Measurements from ENCODE around the gene FXYD5. TPM values are rescaled to one million over a fixed set of nuclear protein-coding genes. Genes with fewer than 3 reads are reported as not detected.

Gene FXYD5
- total and polyA plus RNA-seq, 8 donors = 2.6 to 101 (median 16.8) TPM

- Histone ChIP-seq H3K36me3 (no peaks in the 10 kb centered on the region), H3K4me1 (no peaks in the 10 kb centered on the region), H3K9me3 (no peaks in the 10 kb centered on the region), H3K27ac (no peak overlapping the region), H3K4me3 (peak overlapping the region in 1 of 4 donors; percentile 58), H3K27me3 (peaks cover 0 to 11% (median 0%) of the 10 kb centered on the region in 4 donors)
- ATAC-seq = no peak
- intact Hi-C loops (cut with DNase I) = no loop called here
- FAIRE-seq = no peak
- no peak for TF ChIP-seq CTCF (IDR thresholded peaks at IDR 0.05)
- no peak for DNase-seq
- 69 to 71% methylated on average over 6 of the region's 6 CpGs for WGBS, 2 donors
Observed at GRCh38 chr19:35155981-35156672, 1.6 kb downstream of the FXYD5 start.

DNA sequence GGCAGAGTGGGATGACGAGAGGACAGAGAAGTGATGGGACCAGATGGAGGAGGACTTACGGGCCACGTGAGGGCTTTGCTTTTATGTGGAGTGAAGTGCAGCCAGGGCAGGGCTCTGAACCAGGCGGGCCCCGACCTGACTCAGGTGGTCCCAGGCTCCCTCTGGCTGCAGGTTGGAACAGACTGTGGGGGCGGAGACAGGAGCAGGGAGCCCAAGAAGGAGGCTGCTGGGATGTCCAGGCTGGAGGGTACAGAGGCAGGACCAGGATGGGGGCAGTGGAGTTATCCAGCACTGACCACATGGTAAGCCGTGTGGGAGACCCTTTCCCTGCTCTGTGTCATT is 2.1 kb downstream of the FXYD5 start:
- Histone ChIP-seq H3K27me3 (peaks cover 0 to 11% (median 0%) of the 10 kb centered on the region in 4 donors), H3K9me3 (no peaks in the 10 kb centered on the region), H3K4me3 (no peak overlapping the region), H3K4me1 (no peaks in the 10 kb centered on the region), H3K27ac (no peak overlapping the region), H3K36me3 (no peaks in the 10 kb centered on the region)
- 64 to 68% methylated on average over 7 of the region's 7 CpGs for WGBS, 2 donors
- no peak for ATAC-seq
- DNase-seq = no peak
- no peak for TF ChIP-seq CTCF (IDR thresholded peaks at IDR 0.05)
- intact Hi-C loops (cut with DNase I) = no loop called here
- no peak for FAIRE-seq

DNA sequence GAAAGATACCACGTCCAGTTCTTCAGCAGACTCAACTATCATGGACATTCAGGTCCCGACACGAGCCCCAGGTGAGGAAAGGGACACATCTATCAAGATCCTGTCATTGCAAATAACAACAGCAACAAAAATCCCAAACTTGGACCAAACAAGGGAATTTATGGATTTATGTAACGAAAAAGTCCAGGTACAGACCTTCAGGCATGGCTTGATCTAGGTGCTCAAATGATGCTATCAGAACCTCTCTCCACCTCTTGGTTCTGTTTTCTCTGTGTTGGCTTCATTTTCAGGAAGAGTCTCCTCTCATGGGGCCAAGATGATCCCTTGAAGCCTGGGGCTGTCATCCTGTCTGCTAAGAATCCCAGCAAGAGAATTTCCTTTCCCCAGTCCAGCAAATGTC is 2.9 kb downstream of the FXYD5 start:
- intact Hi-C loops (cut with DNase I) = no loop called here
- DNase-seq (no peak), ATAC-seq (no peak), FAIRE-seq (no peak)
- H3K9me3 ChIP-seq = no peaks in the 10 kb centered on the region
- H3K36me3 ChIP-seq = no peaks in the 10 kb centered on the region
- no peak for TF ChIP-seq CTCF (IDR thresholded peaks at IDR 0.05)
- no peaks in the 10 kb centered on the region for H3K4me1 ChIP-seq
- no peak overlapping the region for H3K27ac ChIP-seq
- H3K27me3 ChIP-seq = peaks cover 0 to 11% (median 0%) of the 10 kb centered on the region in 4 donors
- WGBS, 2 donors = 81 to 91% methylated on average over 4 of the region's 4 CpGs
- no peak overlapping the region for H3K4me3 ChIP-seq

- ATAC-seq = no peak
- Histone ChIP-seq H3K9me3 (no peaks in the 10 kb centered on the region), H3K27me3 (peaks cover 0 to 5% (median 0%) of the 10 kb centered on the region in 4 donors), H3K36me3 (no peaks in the 10 kb centered on the region), H3K4me1 (no peaks in the 10 kb centered on the region), H3K27ac (no peak overlapping the region), H3K4me3 (no peak overlapping the region)
- no peak for TF ChIP-seq CTCF (IDR thresholded peaks at IDR 0.05)
- no peak for FAIRE-seq
- WGBS, 2 donors = 61 to 62% methylated on average over 8 of the region's 8 CpGs
- intact Hi-C loops (cut with DNase I) = no loop called here
- DNase-seq = no peak
Observed at GRCh38 chr19:35159606-35160005, 5.1 kb downstream of the FXYD5 start.

DNA sequence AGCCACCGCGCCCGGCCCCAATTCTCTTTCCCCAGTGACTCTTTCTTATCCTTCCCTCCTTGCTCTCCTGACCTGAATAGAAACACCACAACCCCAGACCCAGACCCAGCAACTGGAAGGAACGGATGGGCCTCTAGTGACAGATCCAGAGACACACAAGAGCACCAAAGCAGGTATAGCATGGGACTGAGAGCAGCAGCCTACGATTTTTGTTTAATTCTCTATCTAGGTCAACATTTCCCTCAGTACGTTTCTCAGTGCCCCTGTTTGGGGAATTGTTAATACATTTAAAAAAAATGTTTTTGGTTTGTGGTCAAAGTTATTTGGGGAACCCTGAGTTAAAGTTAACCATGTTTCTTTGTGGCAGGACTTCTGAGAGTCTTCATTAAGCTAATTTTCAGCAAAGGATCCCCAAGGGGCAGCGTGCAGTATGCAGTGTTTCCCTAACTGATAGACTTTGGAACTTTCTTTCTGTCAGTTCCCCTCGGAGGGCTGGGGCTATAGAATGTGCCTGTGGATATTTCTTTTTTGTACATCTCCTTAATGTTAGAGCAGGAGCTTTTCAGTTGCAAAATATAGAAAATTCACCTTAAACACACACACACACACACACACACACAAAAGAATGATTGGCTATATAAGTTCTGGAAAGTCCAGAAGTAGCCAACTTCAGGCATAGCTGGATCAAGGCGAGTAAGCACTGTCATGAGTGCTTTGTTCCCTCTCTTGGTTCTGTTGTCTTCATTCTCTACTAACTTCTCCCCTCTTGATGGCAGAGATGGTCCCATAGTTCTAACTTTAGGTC is 6.3 kb downstream of the FXYD5 start:
- DNase-seq = no peak
- FAIRE-seq = no peak
- no peaks in the 10 kb centered on the region for H3K9me3 ChIP-seq
- TF ChIP-seq CTCF (IDR thresholded peaks at IDR 0.05) = no peak
- no peaks in the 10 kb centered on the region for H3K4me1 ChIP-seq
- 82% methylated on average over 9 of the region's 9 CpGs for WGBS, 2 donors
- H3K4me3 ChIP-seq = no peak overlapping the region
- H3K27ac ChIP-seq = no peak overlapping the region
- no peaks in the 10 kb centered on the region for H3K27me3 ChIP-seq
- no peak for ATAC-seq
- intact Hi-C loops (cut with DNase I) = no loop called here
- no peaks in the 10 kb centered on the region for H3K36me3 ChIP-seq

Data from pancreas (tissue), 10 donors.